Suprapubic skin (tissue), 4 donors: ENCODE data around the gene NSMCE1. TPM values are rescaled to one million over a fixed set of nuclear protein-coding genes. Genes with fewer than 3 reads are reported as not detected.

Experiments
- DNase-seq, 2 donors: peaks; one replicate each; pipeline ENCODE4 v3.0.0-alpha.2; 2019; ENCODE audit warnings: low spot score in 2 of 2
- H3K27ac ChIP-seq: fragments of 200-600 bp; sonication (generic); one replicate; pipeline ENCODE4 v1.5.1; 2019
- H3K27me3 ChIP-seq: fragments of 200-600 bp; sonication (generic); one replicate; pipeline ENCODE4 v1.5.1; 2019
- H3K36me3 ChIP-seq: fragments of 200-600 bp; sonication (generic); one replicate; pipeline ENCODE4 v1.5.1; 2019
- H3K4me1 ChIP-seq: fragments of 200-600 bp; sonication (generic); one replicate; pipeline ENCODE4 v1.5.1; 2019
- H3K4me3 ChIP-seq: fragments of 200-600 bp; sonication (generic); one replicate; pipeline ENCODE4 v1.5.1; 2019; ENCODE audit warnings: mild to moderate bottlenecking
- H3K9me3 ChIP-seq: fragments of 200-600 bp; sonication (generic); one replicate; pipeline ENCODE4 v1.5.1; 2019
- EP300 ChIP-seq: sonication (generic); formaldehyde crosslinking; IDR thresholded peaks from one replicate; pipeline ENCODE4 v1.6.1; 2017; ENCODE audit warnings: antibody characterized with exemption
- POLR2A ChIP-seq, 2 donors: fragments of 450-650 bp; IDR thresholded peaks; one replicate each; pipeline ENCODE4 v1.6.1; 2017; ENCODE audit warnings: antibody characterized with exemption in 2 of 2, mild to moderate bottlenecking in 2 of 2, moderate library complexity in 2 of 2
- POLR2AphosphoS5 ChIP-seq, 3 donors: sonication (generic); formaldehyde crosslinking; IDR thresholded peaks; one replicate each; pipeline ENCODE4 v1.6.1; 2017; ENCODE audit warnings: antibody characterized with exemption in 3 of 3
- WGBS: methylation state at CpG from one replicate; pipeline ENCODE4 v1.1.5; 2018; 5-methylcytosine and 5-hydroxymethylcytosine counted together
- total RNA-seq, 4 donors: library from RNA; depleted of rRNA; stranded (reverse); fragments of >200 nt; gene quantifications; one replicate each; pipeline ENCODE4 v1.1.0, GENCODE V29; 2016
- TF ChIP-seq, protein P1 (sequence below), 2 donors: fragments of 200-600 bp in 1 of 2; fragments of 450-650 bp in 1 of 2; sonication (generic) in 1 of 2; IDR thresholded peaks; one replicate each; pipeline ENCODE4 v1.5.1; 2016 to 2019; ENCODE audit warnings: antibody characterized with exemption in 2 of 2, mild to moderate bottlenecking in 1 of 2, moderate library complexity in 1 of 2

NSMCE1 gene
- total RNA-seq, 4 donors from 2014 or later: 23.0 to 32.2 (median 29.3) TPM

GRCh38 chr16:27240948-27241531 lies 27.5 kb downstream of the NSMCE1 start:
- H3K27ac ChIP-seq: no peak overlapping the region
- peak; percentile 55 to 60 for DNase-seq
- H3K27me3 ChIP-seq: no peaks in the 10 kb centered on the region
- H3K4me1 ChIP-seq: peaks cover 66% of the 10 kb centered on the region
- no peak for TF ChIP-seq EP300
- no peak for TF ChIP-seq POLR2AphosphoS5 (IDR thresholded peaks at IDR 0.05)
- TF ChIP-seq, protein P1, sequence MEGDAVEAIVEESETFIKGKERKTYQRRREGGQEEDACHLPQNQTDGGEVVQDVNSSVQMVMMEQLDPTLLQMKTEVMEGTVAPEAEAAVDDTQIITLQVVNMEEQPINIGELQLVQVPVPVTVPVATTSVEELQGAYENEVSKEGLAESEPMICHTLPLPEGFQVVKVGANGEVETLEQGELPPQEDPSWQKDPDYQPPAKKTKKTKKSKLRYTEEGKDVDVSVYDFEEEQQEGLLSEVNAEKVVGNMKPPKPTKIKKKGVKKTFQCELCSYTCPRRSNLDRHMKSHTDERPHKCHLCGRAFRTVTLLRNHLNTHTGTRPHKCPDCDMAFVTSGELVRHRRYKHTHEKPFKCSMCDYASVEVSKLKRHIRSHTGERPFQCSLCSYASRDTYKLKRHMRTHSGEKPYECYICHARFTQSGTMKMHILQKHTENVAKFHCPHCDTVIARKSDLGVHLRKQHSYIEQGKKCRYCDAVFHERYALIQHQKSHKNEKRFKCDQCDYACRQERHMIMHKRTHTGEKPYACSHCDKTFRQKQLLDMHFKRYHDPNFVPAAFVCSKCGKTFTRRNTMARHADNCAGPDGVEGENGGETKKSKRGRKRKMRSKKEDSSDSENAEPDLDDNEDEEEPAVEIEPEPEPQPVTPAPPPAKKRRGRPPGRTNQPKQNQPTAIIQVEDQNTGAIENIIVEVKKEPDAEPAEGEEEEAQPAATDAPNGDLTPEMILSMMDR (IDR thresholded peaks at IDR 0.05): no peak
- TF ChIP-seq POLR2A (IDR thresholded peaks at IDR 0.05): no peak
- WGBS: 84% methylated on average over 6 of the region's 6 CpGs
- H3K36me3 ChIP-seq: peaks cover 3% of the 10 kb centered on the region
- no peaks in the 10 kb centered on the region for H3K9me3 ChIP-seq
- no peak overlapping the region for H3K4me3 ChIP-seq

- DNase-seq: peak; percentile 47 to 72
- Histone ChIP-seq H3K36me3 (peaks cover 3% of the 10 kb centered on the region), H3K4me3 (no peak overlapping the region), H3K4me1 (peaks cover 71% of the 10 kb centered on the region), H3K27me3 (no peaks in the 10 kb centered on the region), H3K27ac (no peak overlapping the region), H3K9me3 (no peaks in the 10 kb centered on the region)
- TF ChIP-seq POLR2A (IDR thresholded peaks at IDR 0.05) (no peak), EP300 (no peak), POLR2AphosphoS5 (IDR thresholded peaks at IDR 0.05) (no peak)
- TF ChIP-seq, protein P1 (IDR thresholded peaks at IDR 0.05): no peak
- 93% methylated on average over 7 of the region's 9 CpGs for WGBS
These were observed 28.5 kb downstream of the NSMCE1 start for GRCh38 chr16:27239906-27240655.

DNA sequence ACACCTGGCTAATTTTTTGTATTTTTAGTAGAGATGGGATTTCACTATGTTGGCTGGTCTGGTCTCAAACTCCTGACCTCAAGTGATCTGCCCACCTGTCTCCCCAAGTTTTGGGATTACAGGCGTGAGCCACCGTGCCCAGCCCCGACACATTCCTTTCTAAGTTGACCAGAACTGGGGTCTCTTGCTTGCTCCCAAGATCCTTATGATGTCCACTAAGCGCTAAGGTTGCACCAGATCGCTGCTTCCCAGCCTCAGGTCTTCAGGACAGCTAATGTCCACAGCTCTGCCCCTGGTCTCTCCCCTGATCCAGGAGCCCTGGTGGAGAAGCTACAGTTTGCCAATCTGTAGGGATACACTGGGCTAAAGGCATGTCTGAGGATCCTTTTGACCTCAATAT lies 29.5 kb downstream of the NSMCE1 start:
- Histone ChIP-seq H3K36me3 (peaks cover 3% of the 10 kb centered on the region), H3K9me3 (no peaks in the 10 kb centered on the region), H3K27ac (no peak overlapping the region), H3K4me1 (peaks cover 71% of the 10 kb centered on the region), H3K4me3 (no peak overlapping the region), H3K27me3 (no peaks in the 10 kb centered on the region)
- peak in 1 of 2 donors; percentile 41 for DNase-seq
- TF ChIP-seq, protein P1 (IDR thresholded peaks at IDR 0.05): no peak
- TF ChIP-seq EP300: no peak
- TF ChIP-seq POLR2A (IDR thresholded peaks at IDR 0.05): no peak
- no peak for TF ChIP-seq POLR2AphosphoS5 (IDR thresholded peaks at IDR 0.05)
- WGBS: 97% methylated on average over 5 of the region's 5 CpGs

- 97% methylated on average over 2 of the region's 2 CpGs for WGBS
- TF ChIP-seq, protein P1 (IDR thresholded peaks at IDR 0.05): no peak
- no peak for TF ChIP-seq EP300
- no peak for TF ChIP-seq POLR2AphosphoS5 (IDR thresholded peaks at IDR 0.05)
- TF ChIP-seq POLR2A (IDR thresholded peaks at IDR 0.05): no peak
These were observed 30.0 kb downstream of the NSMCE1 start for GRCh38 chr16:27238591-27238990.

GRCh38 chr16:27238016-27238587 lies 30.5 kb downstream of the NSMCE1 start:
- peak; percentile 71 to 76 for DNase-seq
- Histone ChIP-seq H3K27ac (peak overlapping the region; percentile 79), H3K27me3 (no peaks in the 10 kb centered on the region), H3K9me3 (no peaks in the 10 kb centered on the region), H3K4me3 (no peak overlapping the region), H3K36me3 (peaks cover 3% of the 10 kb centered on the region), H3K4me1 (peaks cover 62% of the 10 kb centered on the region)
- TF ChIP-seq EP300 (no peak), POLR2AphosphoS5 (IDR thresholded peaks at IDR 0.05) (no peak), POLR2A (IDR thresholded peaks at IDR 0.05) (no peak)
- TF ChIP-seq, protein P1 (IDR thresholded peaks at IDR 0.05): no peak
- 69% methylated on average over 16 of the region's 16 CpGs for WGBS

More at GRCh38 chr16:27238591-27238990, 30.0 kb downstream of the NSMCE1 start:
- Histone ChIP-seq H3K4me3 (no peak overlapping the region), H3K27ac (peak overlapping the region; percentile 79), H3K36me3 (peaks cover 3% of the 10 kb centered on the region), H3K27me3 (no peaks in the 10 kb centered on the region), H3K4me1 (peaks cover 67% of the 10 kb centered on the region), H3K9me3 (no peaks in the 10 kb centered on the region)
- peak; percentile 37 to 42 for DNase-seq
